Stimulated activated CD4-positive, alpha-beta T cell treated with anti-CD3 and anti-CD28 coated beads, Interleukin-12 subunit alpha, Interleukin-12 subunit beta, amount 100 ng/mL, for 24 hours (primary cell): ENCODE measurements around the gene PPIL3.

Source experiments
- DNase-seq, 2 experiments: peaks; one replicate each; pipeline ENCODE4 v3.0.0-alpha.2; 2020; ENCODE audit warnings: low read depth in 2 of 2

The PPIL3 gene

DNA sequence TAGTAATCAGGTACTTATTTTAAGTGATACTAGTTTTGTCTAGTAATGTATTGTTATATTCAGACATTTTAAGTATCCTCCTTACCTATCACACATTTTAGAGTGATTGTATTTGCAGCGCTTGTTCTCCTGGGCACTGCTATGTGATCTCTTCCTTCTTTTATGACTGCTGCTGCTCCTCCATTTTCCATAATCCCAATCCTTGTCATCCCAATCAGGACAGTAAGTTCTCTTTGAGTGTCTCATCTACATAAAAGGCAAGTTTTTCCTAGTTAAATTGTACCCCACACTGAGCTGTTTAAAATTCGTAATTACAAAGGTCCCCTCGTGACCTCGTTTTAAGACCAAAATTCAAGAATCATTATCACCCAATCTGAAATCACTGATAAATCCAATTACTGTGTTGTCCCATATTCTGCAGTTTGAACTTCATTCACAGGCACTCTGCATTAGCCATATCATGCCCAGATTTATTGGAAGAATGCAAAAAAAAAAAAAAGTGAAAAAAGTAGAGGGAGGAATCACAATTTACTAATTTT lies 27.2 kb downstream of the PPIL3 start:
- DNase-seq: no peak

DNA sequence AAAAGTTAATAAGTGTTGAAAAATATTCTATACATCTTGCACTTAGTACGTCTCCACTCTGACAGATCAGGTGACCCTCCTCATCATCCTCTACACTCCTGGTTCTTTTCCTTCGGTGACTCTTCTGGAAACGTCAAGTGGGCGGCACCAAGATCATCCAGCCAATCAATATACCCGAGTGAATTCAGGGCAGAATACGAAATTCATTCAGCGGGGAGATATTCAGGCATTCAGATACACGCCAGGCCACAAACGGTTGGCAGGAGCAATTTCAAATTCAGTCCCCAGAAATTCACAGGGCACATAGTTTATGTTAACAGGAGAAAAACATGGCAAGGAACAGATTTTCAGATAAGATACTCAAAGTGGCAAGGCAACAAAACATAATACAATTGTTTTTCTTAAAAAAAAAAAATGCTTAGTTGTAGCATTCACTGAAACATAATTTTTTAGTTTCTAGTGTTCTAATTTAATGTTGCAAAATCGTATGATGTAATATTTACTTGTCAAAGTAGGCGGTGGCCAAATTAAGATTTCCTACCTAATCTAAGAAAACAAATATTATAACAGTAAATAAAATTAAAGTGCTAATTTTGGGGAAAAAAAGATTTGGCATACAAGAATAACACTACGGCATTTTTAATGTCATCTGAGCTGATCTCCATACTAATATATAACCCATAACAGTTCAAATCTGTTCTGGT lies 28.6 kb downstream of the PPIL3 start:
- DNase-seq: peak in 1 of 2 experiments; percentile 32

- DNase-seq: no peak
These were observed 32.1 kb downstream of the PPIL3 start for GRCh38 chr2:200856806-200857205.

- no peak for DNase-seq
These were observed 36.3 kb downstream of the PPIL3 start for GRCh38 chr2:200852605-200853004.

DNA sequence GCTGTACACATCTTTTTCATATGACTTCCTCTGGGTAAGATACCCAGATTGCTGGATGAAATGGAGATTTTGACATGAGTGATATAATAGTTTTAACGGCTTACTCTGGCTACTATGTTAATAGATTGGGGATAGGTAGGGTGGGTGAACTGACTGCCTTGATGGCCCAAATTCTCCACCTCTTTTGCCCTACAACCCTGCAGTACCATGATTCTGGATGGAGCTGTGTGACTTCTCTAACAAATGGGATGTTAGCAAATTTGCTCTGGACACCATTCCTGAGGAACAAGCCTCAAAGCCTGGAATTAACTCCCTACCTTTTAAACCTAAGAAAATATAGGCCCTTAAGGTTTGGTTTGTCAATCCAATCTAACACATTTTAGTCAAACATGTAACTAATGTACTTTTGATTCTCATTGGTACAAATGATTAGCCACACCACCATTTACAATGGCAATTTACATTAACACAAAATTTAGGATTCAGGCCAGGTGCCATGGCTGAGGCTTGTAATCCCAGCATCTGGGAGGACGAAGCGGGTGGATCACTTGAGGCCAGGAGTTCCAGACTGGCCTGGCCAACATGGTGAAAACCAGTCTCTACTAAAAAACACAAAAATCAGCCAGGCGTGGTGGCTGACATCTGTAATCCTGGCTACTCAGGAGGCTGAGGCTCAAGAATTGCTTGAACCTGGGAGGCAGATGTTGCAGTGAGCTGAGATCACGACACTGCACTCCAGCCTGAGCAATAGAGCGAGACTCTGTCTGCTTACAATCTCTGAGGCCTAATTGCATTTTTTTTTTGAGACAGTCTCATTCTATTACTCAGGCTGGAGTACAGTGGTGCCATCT lies 37.3 kb downstream of the PPIL3 start:
- no peak for DNase-seq

DNA sequence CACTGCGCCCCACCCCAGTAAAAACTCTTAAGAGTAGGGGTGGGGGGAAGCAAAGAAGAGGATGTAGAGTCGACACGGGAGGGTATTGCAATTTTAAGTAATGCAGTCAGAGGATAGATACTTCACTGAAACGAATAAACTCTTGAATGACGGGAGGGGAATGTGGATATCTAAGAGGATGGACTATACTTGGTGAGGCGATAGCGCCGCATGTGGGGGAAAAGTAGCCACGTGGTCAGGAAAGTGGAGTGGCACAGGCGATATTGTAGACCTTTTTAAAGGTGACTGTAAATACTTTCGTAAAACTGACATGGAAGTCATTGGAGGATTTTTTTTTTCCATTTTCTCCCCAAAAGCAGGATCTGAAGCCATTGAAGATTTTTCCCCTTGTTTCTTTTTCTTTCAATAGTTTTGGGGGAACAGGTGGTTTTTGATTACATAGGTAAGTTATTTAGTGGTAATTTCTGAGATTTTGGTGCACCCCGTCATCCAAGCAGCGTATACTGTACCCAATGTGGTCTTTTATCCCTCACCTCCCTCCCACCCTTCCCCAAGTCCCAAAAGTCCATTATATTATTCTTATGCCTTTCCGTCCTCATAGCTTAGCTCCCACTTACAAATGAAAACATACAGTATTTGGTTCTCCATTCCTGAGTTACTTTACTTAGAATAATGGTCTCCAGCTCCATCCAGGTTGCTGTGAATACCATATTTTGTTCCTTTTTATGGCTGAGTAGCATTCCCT lies 38.2 kb downstream of the PPIL3 start:
- DNase-seq: no peak

DNA sequence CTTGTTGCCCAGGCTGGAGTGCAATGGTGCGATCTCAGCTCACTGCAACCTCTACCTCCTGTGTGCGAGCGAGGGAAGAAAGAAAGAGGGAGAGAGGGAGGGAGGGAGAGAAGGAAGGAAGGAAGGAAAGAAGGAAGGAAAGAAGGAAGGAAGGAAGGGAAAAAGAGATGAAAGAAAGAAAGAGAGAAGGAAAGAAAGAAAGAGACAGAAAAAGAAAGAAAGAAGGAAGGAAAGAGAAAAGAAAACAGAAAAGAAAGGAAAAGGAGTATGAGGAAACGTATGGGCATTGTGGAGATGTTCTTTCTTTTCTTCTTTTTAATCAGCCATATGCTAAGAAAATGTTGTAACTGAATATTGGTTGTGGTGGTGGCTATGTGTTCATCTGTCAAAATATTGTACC lies 40.9 kb downstream of the PPIL3 start:
- DNase-seq: no peak

- no peak for DNase-seq
These were observed 41.6 kb downstream of the PPIL3 start for GRCh38 chr2:200847269-200847668.

DNA sequence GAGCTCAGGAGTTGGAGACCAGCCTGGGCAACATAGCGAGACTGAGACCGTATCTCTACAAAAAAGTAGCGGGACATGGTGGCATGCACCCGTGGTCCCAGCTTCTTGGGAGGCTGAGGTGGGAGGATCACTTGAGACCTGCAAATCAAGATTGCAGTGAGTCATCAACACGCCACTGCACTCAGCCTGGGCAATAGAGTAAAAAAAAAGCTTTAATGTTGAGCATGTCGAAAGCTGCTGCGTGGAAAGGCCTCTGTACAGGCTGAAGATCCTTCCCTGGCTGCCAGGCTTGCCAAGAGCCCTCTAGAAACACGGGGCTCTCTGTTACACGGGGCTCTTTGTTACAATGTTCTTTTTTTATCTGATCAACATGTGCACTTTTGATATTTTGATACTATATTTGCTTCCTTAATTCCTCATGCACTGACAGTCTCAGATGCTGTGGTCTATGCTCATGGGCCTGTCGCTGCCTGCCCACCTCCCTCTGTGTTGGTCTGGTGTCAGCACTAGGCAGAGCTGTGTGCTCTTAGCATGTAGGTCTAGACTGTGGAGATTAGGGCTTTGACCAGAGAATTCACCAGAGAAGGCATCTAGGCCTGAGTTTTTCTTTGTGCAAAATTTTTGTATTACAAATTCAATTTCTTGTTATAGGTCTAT lies 43.1 kb downstream of the PPIL3 start:
- DNase-seq: no peak

GRCh38 chr2:200845194-200845593 lies 43.7 kb downstream of the PPIL3 start:
- DNase-seq: no peak

DNA sequence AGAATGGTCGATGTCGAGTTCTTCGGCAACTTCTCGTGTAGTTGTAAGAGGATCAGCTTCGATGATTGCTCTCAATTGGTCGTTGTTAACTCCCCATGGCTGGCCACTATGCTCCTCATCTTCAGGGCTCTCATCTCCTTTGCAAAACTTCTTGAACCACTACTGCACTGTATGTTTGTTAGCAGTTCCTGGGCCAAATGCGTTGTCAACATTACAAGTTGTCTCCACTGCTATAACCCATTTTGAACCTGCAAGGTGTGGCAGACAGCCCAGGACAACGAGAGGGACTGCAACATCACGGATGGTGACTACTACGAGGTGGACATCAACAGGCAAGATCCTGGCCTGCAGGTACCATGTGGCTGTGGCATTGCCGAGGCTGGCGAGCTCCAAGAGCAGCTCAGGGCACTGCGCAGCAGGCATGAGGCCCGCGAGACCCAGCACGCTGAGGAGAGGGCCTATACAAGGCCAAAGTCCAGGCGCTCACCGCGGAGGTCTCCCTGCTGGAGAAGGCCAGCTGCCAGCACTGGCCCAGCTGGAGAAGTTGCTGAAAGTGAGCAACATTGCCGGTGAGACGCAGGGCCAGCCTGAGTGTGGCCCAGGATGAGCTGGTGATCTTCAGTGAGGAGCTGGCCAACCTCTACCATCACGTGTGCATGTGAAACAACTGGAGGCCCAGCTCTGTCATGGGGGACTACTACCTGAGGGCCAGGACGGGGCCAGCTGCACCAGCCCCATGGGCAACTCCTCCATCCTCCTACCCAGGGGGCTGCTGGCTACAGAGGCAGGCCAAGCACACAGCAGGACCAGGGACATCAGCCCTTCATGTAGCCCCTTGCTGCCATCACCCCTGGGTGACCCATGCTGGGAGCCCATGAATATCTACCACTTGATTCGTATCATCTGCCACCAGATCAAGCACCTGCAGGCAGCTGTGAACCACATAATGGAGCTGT lies 44.6 kb downstream of the PPIL3 start:
- no peak for DNase-seq

DNA sequence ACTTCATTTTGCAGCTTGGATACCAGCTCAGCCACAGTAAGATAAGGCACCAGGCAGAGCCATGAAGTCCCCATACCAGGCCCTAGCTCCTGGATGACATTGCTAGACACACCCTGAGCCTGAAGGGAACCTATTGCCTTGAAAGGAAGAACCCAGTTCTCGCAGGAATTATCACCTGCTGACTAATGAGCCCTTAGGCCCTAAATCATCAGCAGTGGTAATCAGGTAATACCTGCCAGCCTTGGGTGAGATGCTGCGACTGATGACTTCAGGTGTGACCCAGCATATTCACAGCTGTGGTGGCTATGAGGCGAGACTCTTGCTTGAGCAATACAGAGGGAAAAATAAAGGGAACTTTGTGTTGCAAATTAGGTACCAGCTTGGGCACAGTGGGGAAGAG lies 49.4 kb downstream of the PPIL3 start:
- no peak for DNase-seq

DNA sequence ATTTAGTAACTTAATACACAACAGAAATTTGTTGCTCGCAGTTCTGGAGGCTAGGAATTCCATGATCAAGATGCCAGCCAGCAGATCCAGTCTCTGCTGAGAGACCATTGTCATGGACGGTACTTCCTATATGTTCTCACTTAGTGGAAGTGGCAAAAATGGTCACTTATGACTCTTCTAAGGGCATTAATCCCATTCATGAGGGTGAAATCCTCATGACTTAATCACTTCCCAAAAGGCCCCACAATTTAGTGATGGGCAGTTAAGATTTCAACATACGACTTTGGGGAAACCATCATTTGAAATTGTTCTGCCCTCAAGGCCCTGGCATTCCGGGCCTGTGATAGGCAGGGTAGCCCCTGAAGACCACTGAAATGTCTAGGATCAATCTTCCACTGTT lies 54.2 kb downstream of the PPIL3 start:
- no peak for DNase-seq

DNA sequence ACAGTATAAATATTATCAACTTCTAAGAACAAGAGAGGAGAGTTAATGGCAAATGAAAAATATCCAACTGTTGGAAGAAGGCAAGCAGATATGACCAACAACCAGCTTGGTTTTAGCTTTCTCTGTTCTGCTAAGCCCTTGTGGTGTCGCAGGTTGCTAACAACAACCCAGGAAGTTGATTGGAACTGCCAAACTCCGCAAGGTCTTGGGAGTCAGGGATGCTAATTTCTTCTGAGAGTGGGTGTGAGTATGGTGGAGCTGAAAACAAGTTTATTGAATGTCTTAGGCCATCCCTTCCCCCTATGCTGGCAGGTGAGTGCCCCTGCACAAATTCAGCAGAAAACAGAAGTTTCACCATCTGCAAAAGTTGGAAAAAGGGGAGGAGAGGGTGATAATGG lies 59.6 kb downstream of the PPIL3 start:
- DNase-seq: no peak

DNA sequence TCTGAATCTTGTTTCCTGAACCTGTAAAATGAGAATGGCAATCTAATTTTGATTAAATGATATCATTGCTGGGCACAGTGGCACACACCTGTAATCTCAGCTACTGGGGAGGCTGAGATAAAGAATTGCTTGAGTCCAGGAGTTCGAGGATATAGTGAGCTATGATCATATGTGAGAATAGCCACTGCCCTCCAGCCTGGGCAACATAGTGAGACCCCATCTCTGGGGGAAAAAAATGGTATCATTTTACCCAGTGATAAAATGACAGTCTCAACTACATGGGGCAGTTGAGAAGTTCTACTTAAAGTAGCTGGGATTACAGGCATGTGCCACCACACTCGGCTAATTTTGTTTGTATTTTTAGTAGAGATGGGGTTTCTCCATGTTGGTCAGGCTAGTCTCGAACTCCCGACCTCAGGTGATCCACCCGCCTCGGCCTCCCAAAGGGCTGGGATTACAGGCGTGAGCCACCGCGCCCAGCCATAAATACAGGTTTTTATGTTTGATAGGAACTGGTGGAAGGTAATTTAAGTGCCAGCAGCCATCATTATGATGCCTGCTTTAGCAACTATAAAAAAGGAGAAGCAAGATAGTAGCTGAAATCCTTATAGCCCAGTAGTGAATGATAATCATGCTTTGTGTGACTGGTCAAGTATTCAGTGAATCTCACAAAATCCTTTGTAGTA lies 60.2 kb downstream of the PPIL3 start:
- DNase-seq: no peak

DNA sequence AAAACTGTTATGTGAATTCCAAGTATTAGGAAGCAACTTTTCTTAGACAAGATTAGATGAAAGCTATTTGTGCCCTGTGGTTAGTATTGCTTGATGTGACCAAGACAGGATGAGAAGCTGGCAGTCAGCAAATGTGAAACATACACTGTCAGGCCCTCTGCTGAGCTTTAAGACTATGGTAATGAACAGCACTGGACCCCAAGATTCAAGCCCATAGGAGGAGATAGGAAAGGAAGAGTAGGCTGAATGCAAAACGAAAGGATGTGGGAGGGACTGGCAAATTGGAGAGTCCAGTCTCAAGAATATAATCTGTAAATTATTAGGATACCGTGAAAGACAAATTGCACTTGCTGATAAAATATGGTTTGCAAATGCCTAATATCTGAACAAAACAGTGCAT lies 60.8 kb downstream of the PPIL3 start:
- DNase-seq: no peak

DNA sequence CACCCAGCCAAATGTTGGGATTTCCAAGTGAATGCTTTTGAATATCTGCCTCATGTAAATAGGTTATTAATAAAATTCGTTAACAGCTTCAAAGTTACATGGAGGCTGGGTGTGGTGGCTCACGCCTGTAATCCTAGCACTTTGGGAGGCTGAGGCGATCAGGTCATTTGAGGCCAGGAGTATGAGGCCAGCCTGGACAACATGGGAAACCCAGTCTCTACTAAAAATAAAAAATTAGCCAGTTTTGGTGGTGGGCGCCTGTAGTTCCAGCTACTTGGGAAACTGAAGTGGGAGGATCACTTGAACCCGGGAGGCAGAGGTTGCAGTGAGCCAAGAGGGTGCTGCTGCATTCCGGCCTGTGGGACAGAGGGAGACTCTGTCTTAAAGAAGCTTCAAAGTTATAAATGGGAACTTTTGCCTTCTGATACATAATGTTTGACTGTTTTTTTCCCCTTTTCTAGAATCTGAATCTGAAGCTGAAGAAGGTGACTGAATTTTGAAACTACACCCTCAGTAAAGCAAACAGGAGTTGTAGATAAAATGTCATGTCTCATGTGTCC lies 67.1 kb downstream of the PPIL3 start:
- DNase-seq: no peak
